Upper lobe of right lung (tissue), 1 donor: ENCODE data around the gene SULT1C3. TPM values are rescaled to one million over a fixed set of nuclear protein-coding genes. Genes with fewer than 3 reads are reported as not detected.

Experiments used
- ATAC-seq: fragments of 200-7000 bp; cut with Tn5 transposase; one replicate; pipeline ENCODE4 v1.9.1; 2020; ENCODE audit warnings: mild to moderate bottlenecking, moderate library complexity
- DNase-seq: peaks from one replicate; pipeline ENCODE4 v3.0.0-alpha.2; 2020
- H3K27ac ChIP-seq: fragments of 200-600 bp; one replicate; pipeline ENCODE4 v1.8.0; 2022
- H3K27me3 ChIP-seq: fragments of 200-600 bp; one replicate; pipeline ENCODE4 v1.8.0; 2022; ENCODE audit warnings: mild to moderate bottlenecking
- H3K36me3 ChIP-seq: fragments of 200-600 bp; one replicate; pipeline ENCODE4 v1.8.0; 2022
- H3K4me1 ChIP-seq: fragments of 200-600 bp; one replicate; pipeline ENCODE4 v1.8.0; 2022
- H3K4me3 ChIP-seq: fragments of 200-600 bp; one replicate; pipeline ENCODE4 v1.8.0; 2022; ENCODE audit warnings: mild to moderate bottlenecking
- H3K9me3 ChIP-seq: fragments of 200-600 bp; one replicate; pipeline ENCODE4 v1.8.0; 2022
- CTCF ChIP-seq: fragments of 200-600 bp; IDR thresholded peaks from one replicate; pipeline ENCODE4 v1.8.0; 2022; ENCODE audit warnings: antibody characterized with exemption
- intact Hi-C: fragments of 100-400 bp; cut with DNase I; formaldehyde crosslinking; loops from one replicate; pipeline ENCODE4 v1.11.0; 2022
- total RNA-seq: library from RNA; stranded (reverse); fragmentation: NEBNext Ultra II Directional; extraction: Animal tissue kit (Norgen Biotek cat#: 25700); gene quantifications from one replicate; pipeline ENCODE4 v1.2.1, GENCODE V29; 2021
- donor health status: DM: no; HTN: yes; CAD: no; lungs with severe emphysema.

SULT1C3 gene
- total RNA-seq, 1 donor from 2014 or later: not detected

- no peak for ATAC-seq
- DNase-seq: no peak
- no peaks in the 10 kb centered on the region for H3K36me3 ChIP-seq
- H3K27me3 ChIP-seq: no peaks in the 10 kb centered on the region
- no peak for TF ChIP-seq CTCF
- H3K4me3 ChIP-seq: no peak overlapping the region
- no peaks in the 10 kb centered on the region for H3K4me1 ChIP-seq
- no peaks in the 10 kb centered on the region for H3K9me3 ChIP-seq
- intact Hi-C loops: no loop called here
- no peak overlapping the region for H3K27ac ChIP-seq
Measured at GRCh38 chr2:108229875-108230274, 9.9 kb upstream of the SULT1C3 start.

GRCh38 chr2:108235577-108235976, 4.2 kb upstream of the SULT1C3 start:
- ATAC-seq: no peak
- no peaks in the 10 kb centered on the region for H3K36me3 ChIP-seq
- no peak for TF ChIP-seq CTCF
- H3K4me3 ChIP-seq: no peak overlapping the region
- no peak for DNase-seq
- H3K4me1 ChIP-seq: no peaks in the 10 kb centered on the region
- H3K9me3 ChIP-seq: peaks cover 6% of the 10 kb centered on the region
- H3K27me3 ChIP-seq: no peaks in the 10 kb centered on the region
- H3K27ac ChIP-seq: no peak overlapping the region
- intact Hi-C loops: no loop called here

- no peak for TF ChIP-seq CTCF
- Histone ChIP-seq H3K36me3 (no peaks in the 10 kb centered on the region), H3K4me1 (no peaks in the 10 kb centered on the region), H3K27me3 (no peaks in the 10 kb centered on the region), H3K4me3 (no peak overlapping the region), H3K9me3 (peaks cover 6% of the 10 kb centered on the region), H3K27ac (no peak overlapping the region)
- intact Hi-C loops: no loop called here
- no peak for ATAC-seq
- no peak for DNase-seq
Measured at GRCh38 chr2:108236676-108237335, 3.0 kb upstream of the SULT1C3 start.

- no peak for ATAC-seq
- no peak for TF ChIP-seq CTCF
- no peak for DNase-seq
- Histone ChIP-seq H3K27ac (no peak overlapping the region), H3K4me3 (no peak overlapping the region), H3K4me1 (no peaks in the 10 kb centered on the region), H3K9me3 (peaks cover 6% of the 10 kb centered on the region), H3K36me3 (no peaks in the 10 kb centered on the region), H3K27me3 (no peaks in the 10 kb centered on the region)
- intact Hi-C loops: no loop called here
Measured at GRCh38 chr2:108240966-108241365, 1.2 kb downstream of the SULT1C3 start.

- Histone ChIP-seq H3K4me1 (no peaks in the 10 kb centered on the region), H3K36me3 (no peaks in the 10 kb centered on the region), H3K9me3 (no peaks in the 10 kb centered on the region), H3K27me3 (no peaks in the 10 kb centered on the region), H3K4me3 (no peak overlapping the region), H3K27ac (no peak overlapping the region)
- DNase-seq (no peak), ATAC-seq (no peak)
- no peak for TF ChIP-seq CTCF
- intact Hi-C loops: no loop called here
Measured at GRCh38 chr2:108243566-108243965, 3.8 kb downstream of the SULT1C3 start.
